Activated CD8-positive, alpha-beta memory T cell treated with anti-CD3 and anti-CD28 coated beads, Interleukin-2, amount 10 ng/mL, durations not matched to agents 7 days and 5 days (primary cell): ENCODE measurements around the gene CCDC196. TPM values are rescaled to one million over a fixed set of nuclear protein-coding genes. Genes with fewer than 3 reads are reported as not detected.

Experiments used
- ATAC-seq: fragments of 150-1000 bp; cut with Tn5 transposase; one replicate; pipeline ENCODE4 v1.10.0; 2021; ENCODE audit warnings: moderate library complexity
- CTCF ChIA-PET: fragments of 350-600 bp; sonication (Branson Sonifier 250); formaldehyde crosslinking; loops from one replicate; lab custom pipeline; 2021; ENCODE audit warnings: antibody characterized with exemption; lab: Charles Lee
- DNase-seq: peaks from one replicate; pipeline ENCODE4 v3.0.0-alpha.2; 2020
- H3K27ac Mint-ChIP-seq: one replicate; pipeline ENCODE4 v1.8.0; 2021; ENCODE audit warnings: mild to moderate bottlenecking, mixed read lengths
- H3K27me3 Mint-ChIP-seq: one replicate; pipeline ENCODE4 v1.8.0; 2021; ENCODE audit warnings: mixed read lengths
- H3K36me3 Mint-ChIP-seq: one replicate; pipeline ENCODE4 v1.8.0; 2021; ENCODE audit warnings: mild to moderate bottlenecking, mixed read lengths
- H3K4me1 Mint-ChIP-seq: one replicate; pipeline ENCODE4 v1.8.0; 2021; ENCODE audit warnings: mixed read lengths
- H3K4me3 Mint-ChIP-seq: one replicate; pipeline ENCODE4 v1.8.0; 2021; ENCODE audit warnings: mild to moderate bottlenecking, moderate library complexity, mixed read lengths
- H3K9me3 Mint-ChIP-seq: one replicate; pipeline ENCODE4 v1.8.0; 2022; ENCODE audit warnings: low read depth, mixed read lengths
- total RNA-seq, 2 experiments: library from RNA; stranded (reverse); gene quantifications; one replicate each; pipeline ENCODE4 v1.2.3, GENCODE V29; 2021

The CCDC196 gene, protein sequence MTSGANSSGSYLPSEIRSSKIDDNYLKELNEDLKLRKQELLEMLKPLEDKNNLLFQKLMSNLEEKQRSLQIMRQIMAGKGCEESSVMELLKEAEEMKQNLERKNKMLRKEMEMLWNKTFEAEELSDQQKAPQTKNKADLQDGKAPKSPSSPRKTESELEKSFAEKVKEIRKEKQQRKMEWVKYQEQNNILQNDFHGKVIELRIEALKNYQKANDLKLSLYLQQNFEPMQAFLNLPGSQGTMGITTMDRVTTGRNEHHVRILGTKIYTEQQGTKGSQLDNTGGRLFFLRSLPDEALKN
- not detected for total RNA-seq

DNA sequence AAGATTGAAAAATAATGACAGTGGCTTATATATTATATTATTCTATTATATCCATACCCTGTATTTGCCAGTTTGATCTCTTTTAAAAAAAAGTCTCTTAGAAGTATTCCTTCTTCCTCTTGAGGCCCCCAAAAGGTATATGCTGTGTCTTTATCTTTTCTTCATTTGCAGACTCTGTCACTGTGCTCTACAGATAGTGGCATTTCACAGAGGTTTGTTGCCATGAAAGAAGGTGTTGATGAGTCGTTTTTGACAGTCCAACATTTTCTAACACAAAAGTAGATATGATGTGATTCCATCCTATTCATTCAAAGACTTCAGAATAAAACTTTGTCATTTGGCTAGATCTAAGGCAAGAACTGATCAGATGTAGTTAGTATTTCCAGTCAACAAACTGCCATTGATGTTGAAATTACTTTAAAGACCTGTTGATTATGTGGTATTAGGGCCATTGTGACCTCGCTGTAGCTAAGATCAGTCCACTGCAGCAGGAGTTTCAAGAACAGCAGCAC, at the start of gene CCDC196:
Gene CCDC196 (plus strand): TSS at position 462 of the 512 bp plus-strand sequence. CDS start 132 bp downstream, outside the sequence.
- no peaks in the 10 kb centered on the region for H3K36me3 Mint-ChIP-seq
- H3K4me3 Mint-ChIP-seq: no peak within 1 kb of the TSS
- ATAC-seq (no peak), DNase-seq (no peak)
- CTCF ChIA-PET: no interaction called here
- no peak within 1 kb of the TSS for H3K27ac Mint-ChIP-seq
- H3K9me3 Mint-ChIP-seq: no peaks in the 10 kb centered on the region
- no peaks in the 10 kb centered on the region for H3K4me1 Mint-ChIP-seq
- peaks cover 4% of the 10 kb centered on the region for H3K27me3 Mint-ChIP-seq

DNA sequence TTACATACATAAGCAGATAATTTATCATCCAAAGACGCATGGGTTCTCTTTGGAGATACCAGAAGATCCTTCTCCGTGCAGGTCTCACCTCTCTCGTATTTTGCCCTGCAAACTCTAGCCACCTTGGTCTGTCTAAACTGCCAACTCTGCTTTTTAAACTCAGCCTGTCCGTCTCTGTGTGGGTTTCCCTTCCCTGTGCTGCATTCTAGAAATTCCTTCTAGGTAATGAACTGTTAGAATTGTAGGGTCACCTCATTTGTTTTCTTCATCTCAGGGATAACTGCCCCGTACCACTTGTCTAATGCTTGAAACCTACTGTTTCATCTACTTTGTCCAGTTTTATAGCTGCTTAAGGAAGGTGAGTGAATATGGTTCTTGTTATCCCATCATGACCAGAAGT, 45.4 kb upstream of the CCDC196 start:
- CTCF ChIA-PET: no interaction called here
- peaks cover 11% of the 10 kb centered on the region for H3K9me3 Mint-ChIP-seq
- no peaks in the 10 kb centered on the region for H3K4me1 Mint-ChIP-seq
- no peaks in the 10 kb centered on the region for H3K36me3 Mint-ChIP-seq
- ATAC-seq: no peak
- H3K27ac Mint-ChIP-seq: no peak overlapping the region
- H3K4me3 Mint-ChIP-seq: no peak overlapping the region
- no peak for DNase-seq
- no peaks in the 10 kb centered on the region for H3K27me3 Mint-ChIP-seq

DNA sequence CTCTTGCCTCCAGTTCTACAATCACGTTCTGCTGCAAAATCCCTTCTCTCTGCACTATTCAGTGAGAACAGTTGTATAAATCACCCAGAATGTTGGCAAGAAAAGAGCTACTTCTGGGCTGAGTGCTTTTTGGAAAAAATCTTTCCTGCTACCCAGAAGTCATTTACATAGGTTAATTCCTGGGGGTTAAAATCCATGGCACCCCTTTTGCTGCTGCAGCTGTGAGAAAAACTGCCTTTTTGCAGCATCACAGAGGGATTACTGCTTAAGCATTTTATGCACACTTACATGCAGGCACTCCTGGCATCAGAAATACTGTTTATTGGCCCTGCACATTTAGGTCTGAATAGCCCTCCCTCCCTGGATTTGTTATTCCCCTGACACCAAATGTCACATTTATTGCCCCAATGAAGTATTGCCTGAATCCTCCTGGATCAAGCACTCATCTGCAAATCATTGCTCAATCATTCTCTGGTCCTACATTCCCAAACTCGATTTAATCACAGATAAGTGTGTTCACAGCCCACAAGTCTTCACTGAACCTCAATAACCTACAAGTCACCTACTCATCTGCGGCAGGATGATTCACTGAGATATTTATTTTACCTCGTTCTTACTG, 43.1 kb upstream of the CCDC196 start:
- Mint-ChIP-seq H3K4me3 (no peak overlapping the region), H3K27ac (no peak overlapping the region), H3K9me3 (peaks cover 8% of the 10 kb centered on the region), H3K4me1 (no peaks in the 10 kb centered on the region), H3K27me3 (no peaks in the 10 kb centered on the region), H3K36me3 (no peaks in the 10 kb centered on the region)
- no peak for ATAC-seq
- no peak for DNase-seq
- CTCF ChIA-PET: no interaction called here

DNA sequence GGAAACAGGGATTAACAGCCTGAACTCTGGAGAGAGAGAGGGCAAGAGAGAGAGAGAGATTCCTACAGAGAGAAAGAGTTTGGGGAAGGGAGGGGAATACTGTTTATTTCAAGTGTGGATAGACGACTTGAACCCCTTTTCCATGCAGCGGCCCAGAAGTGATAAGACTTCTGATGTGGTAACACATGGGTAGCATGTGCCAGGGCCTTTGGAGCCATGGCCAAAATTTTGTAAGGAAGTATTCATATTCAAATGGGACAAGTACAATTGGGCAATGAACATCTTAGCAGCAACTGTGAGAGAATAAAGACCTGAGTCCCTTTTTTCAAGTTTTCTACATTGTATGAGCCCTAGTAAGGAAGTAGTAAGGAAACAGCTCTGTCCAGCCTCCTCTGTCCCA, 42.4 kb upstream of the CCDC196 start:
- ATAC-seq (no peak), DNase-seq (no peak)
- H3K27ac Mint-ChIP-seq: no peak overlapping the region
- no peaks in the 10 kb centered on the region for H3K27me3 Mint-ChIP-seq
- CTCF ChIA-PET: no interaction called here
- H3K36me3 Mint-ChIP-seq: no peaks in the 10 kb centered on the region
- no peaks in the 10 kb centered on the region for H3K4me1 Mint-ChIP-seq
- no peak overlapping the region for H3K4me3 Mint-ChIP-seq
- H3K9me3 Mint-ChIP-seq: peaks cover 8% of the 10 kb centered on the region

DNA sequence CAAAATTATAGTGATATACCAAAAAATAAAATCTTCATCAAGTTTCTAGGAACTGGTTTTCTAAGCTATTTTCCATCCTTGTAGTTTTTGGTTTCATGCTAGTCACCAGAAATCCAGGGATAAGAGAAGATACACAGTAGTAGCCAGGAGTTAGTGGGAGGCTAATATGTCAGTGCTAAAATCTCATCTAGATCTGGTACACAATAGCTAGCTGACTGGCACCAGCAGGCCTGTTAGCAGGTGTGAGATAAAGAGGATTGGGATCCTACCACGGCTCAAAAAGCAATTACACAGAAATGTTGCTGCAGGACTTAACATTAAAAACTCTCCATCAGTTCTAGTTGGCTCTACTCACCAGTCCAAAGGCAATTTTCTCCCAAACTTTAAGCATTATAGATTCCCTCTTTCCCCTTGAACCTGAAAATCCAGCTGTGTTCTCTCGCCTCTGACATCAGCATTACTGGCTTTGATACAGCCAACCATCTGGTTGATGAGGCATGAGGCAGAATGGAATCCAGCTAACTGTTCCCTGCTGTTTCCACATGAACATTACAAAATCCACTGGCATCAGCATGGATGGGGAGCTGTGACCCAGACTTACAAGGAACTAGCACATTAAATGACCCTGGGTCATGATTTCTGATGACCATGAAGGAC, 41.8 kb upstream of the CCDC196 start:
- Mint-ChIP-seq H3K4me3 (no peak overlapping the region), H3K9me3 (peaks cover 8% of the 10 kb centered on the region), H3K4me1 (no peaks in the 10 kb centered on the region), H3K36me3 (no peaks in the 10 kb centered on the region), H3K27me3 (no peaks in the 10 kb centered on the region), H3K27ac (no peak overlapping the region)
- CTCF ChIA-PET: no interaction called here
- DNase-seq (no peak), ATAC-seq (no peak)

DNA sequence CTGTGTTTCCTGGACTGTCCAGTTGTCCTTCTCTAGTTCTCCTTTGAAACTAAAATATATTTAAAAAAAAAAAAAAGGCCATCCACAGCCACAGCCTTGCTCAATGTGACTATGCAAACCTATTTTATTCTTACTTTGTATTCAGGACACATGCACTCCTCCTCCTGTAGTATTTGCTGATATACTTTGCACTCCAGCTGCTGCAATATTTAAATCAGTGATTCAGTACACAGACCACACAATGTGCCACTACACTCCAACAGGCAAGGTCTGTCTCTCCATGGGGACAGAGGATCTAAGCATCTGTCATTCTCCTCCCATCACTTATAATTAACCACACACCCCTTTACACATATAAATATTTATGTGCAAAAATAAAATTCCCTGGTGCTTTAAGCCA, 40.2 kb upstream of the CCDC196 start:
- Mint-ChIP-seq H3K27ac (no peak overlapping the region), H3K4me1 (no peaks in the 10 kb centered on the region), H3K27me3 (no peaks in the 10 kb centered on the region), H3K4me3 (no peak overlapping the region), H3K9me3 (no peaks in the 10 kb centered on the region), H3K36me3 (no peaks in the 10 kb centered on the region)
- CTCF ChIA-PET: no interaction called here
- DNase-seq (no peak), ATAC-seq (no peak)

DNA sequence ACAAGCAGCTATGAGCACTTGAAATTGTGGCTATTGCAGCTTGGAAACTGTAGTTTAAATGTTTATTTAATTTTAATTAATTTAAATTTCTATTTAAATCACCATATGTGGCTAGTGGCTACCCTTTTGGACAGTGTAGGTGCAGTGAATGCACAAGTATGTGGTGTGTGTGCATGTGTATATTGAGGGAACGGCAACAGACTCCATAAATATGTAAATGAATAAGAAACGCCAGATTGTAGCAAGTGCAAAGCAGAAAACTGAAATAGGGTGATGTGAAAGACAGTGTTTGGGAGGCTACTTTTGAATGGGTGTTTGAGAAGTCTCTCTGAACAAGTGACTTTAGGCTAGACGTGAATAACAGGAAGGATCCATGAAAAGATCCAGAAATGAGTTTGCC, 32.7 kb upstream of the CCDC196 start:
- Mint-ChIP-seq H3K4me3 (no peak overlapping the region), H3K27me3 (peaks cover 4% of the 10 kb centered on the region), H3K27ac (no peak overlapping the region), H3K9me3 (no peaks in the 10 kb centered on the region), H3K4me1 (no peaks in the 10 kb centered on the region), H3K36me3 (no peaks in the 10 kb centered on the region)
- no peak for DNase-seq
- no peak for ATAC-seq
- CTCF ChIA-PET: no interaction called here

DNA sequence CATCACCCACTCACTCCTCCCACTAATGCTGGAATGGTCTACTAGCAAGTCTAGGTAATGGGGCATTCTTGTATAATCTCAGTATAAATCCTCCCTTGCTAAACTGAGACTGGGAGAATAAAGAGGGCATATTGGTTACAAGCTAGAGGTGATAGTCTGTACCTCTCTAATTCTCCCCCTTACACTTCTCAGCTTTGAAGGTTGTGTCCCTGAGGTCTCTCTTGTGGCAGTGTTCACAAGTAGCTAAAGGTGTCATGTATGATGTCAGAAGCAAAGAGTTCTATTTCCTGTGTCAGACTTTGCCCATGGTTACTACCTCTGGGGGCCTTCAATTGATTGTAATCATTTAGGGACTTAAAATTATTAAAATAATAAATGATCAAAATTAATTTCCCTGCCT, 26.6 kb upstream of the CCDC196 start:
- Mint-ChIP-seq H3K4me3 (no peak overlapping the region), H3K9me3 (no peaks in the 10 kb centered on the region), H3K27me3 (no peaks in the 10 kb centered on the region), H3K4me1 (no peaks in the 10 kb centered on the region), H3K36me3 (no peaks in the 10 kb centered on the region), H3K27ac (no peak overlapping the region)
- ATAC-seq (no peak), DNase-seq (no peak)
- CTCF ChIA-PET: no interaction called here

DNA sequence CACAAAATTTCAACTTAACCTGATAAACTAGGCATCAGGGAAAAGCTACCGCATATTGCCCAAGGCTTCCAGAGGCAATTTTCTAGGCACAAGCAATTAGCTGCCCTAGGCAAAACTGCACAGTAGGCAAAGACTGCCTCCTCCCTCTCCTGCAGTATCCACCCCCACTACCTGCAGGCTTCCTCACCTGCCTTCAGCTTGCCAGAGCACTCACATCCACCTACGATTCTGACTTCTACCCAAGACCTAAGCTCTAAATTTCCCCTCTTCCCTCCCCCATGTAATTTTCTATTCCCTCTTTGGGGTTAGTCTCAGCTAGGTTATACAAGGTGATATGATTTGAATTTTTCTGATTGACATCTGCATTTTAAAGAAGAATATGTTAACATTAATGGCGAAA, 21.9 kb upstream of the CCDC196 start:
- ATAC-seq: no peak
- no peak overlapping the region for H3K4me3 Mint-ChIP-seq
- H3K4me1 Mint-ChIP-seq: no peaks in the 10 kb centered on the region
- no peaks in the 10 kb centered on the region for H3K36me3 Mint-ChIP-seq
- CTCF ChIA-PET: no interaction called here
- DNase-seq: no peak
- peaks cover 2% of the 10 kb centered on the region for H3K9me3 Mint-ChIP-seq
- H3K27ac Mint-ChIP-seq: no peak overlapping the region
- H3K27me3 Mint-ChIP-seq: no peaks in the 10 kb centered on the region

DNA sequence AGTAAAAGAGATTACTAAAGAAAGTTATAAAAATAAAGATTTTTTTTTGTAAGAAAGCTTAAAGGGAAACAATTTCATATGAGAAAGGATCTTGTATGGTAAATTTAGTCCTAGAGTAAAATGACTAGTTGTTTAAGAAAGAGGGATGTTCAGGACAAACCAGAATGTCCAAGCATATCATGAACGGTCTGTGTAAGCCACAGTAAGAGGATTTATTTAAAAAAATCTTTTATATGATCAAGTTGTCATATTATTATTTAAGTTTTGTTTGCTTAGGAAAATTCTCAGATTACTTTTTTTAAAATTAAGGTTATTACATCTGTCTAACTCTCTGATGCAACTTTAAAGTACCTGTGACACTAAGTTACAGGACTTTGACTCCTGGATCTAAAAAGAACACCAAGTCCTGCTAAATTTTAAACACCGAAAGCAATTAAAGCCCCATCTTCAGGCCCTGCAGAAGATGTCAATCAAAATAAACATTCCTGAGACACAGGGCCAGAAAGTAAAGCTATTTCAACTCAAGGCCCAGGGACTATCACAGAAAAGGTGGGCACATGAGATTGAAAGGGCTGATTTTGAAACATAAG, 17.3 kb upstream of the CCDC196 start:
- ATAC-seq (no peak), DNase-seq (no peak)
- Mint-ChIP-seq H3K4me1 (no peaks in the 10 kb centered on the region), H3K9me3 (peaks cover 2% of the 10 kb centered on the region), H3K27ac (no peak overlapping the region), H3K27me3 (no peaks in the 10 kb centered on the region), H3K36me3 (peaks cover 2% of the 10 kb centered on the region), H3K4me3 (no peak overlapping the region)
- CTCF ChIA-PET: no interaction called here

DNA sequence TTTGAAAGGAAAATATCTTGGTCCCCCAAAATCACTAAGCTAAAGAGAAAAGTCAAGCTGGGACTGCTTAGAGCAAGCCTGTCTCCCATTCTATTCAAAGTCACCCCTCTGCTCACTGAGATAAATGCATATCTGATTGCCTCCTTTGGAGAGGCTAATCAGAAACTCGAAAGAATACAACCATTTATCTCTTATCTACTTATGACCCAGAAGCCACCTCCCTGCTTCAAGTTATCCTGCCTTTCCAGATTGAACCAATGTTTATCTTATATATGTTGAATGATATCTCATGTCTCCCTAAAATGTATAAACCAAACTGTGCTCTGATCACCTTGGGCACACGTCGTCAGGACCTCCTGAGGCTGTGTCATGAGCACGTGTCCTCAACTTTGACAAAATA, 14.6 kb upstream of the CCDC196 start:
- Mint-ChIP-seq H3K27ac (no peak overlapping the region), H3K4me1 (no peaks in the 10 kb centered on the region), H3K36me3 (peaks cover 2% of the 10 kb centered on the region), H3K9me3 (peaks cover 2% of the 10 kb centered on the region), H3K27me3 (no peaks in the 10 kb centered on the region), H3K4me3 (no peak overlapping the region)
- CTCF ChIA-PET: no interaction called here
- no peak for DNase-seq
- no peak for ATAC-seq

DNA sequence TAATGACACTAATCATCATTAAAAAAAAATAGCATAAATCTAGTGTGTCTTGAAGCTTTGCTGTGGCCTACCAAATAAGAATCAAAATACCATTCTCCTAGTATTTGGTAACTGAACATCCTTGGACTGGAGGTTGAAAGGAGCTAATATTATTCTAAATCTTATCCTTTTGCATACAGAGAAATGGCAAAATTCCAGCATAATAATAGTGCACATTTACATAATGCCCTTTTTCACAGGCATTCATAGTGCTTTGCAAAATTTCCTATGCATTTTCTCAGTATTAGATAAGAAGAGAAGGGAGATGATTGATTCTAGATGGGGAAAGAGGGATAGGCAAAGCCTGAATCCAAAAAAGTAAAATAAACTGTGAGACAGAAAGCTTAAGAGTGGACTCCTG, 13.9 kb upstream of the CCDC196 start:
- peaks cover 2% of the 10 kb centered on the region for H3K9me3 Mint-ChIP-seq
- no peak for DNase-seq
- H3K27me3 Mint-ChIP-seq: no peaks in the 10 kb centered on the region
- no peak for ATAC-seq
- no peak overlapping the region for H3K27ac Mint-ChIP-seq
- no peaks in the 10 kb centered on the region for H3K4me1 Mint-ChIP-seq
- CTCF ChIA-PET: interaction anchor here (1.0 kb wide), 1 partner anchor 23 kb away, joined by 3 read pairs; no protein-coding TSS in a partner anchor
- no peak overlapping the region for H3K4me3 Mint-ChIP-seq
- peaks cover 2% of the 10 kb centered on the region for H3K36me3 Mint-ChIP-seq

DNA sequence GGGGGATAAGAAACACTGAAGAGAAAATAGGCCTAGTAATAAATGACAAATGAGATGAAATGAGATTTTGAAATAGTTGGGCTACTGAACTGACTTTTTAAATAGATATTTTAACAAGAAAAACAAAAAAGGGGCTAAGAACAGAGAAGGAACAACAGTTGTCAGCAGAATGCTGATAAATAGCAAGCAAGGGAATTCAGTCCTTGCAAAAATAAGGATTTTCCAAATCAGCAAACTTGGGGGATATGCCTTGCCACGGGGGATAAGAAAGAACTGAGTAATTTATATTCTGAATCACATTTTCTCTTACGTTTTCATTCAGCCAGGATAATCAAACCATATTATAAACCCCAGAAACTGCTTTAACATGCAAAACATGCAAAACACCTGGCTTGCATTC, 12.9 kb upstream of the CCDC196 start:
- DNase-seq (no peak), ATAC-seq (no peak)
- Mint-ChIP-seq H3K9me3 (peaks cover under 1% of the 10 kb centered on the region), H3K27ac (no peak overlapping the region), H3K4me3 (no peak overlapping the region), H3K4me1 (no peaks in the 10 kb centered on the region), H3K36me3 (peaks cover 2% of the 10 kb centered on the region), H3K27me3 (no peaks in the 10 kb centered on the region)
- CTCF ChIA-PET: no interaction called here
